Heart right ventricle (tissue), 16 donors: Measurements from ENCODE around the gene DAPK1. TPM values are rescaled to one million over a fixed set of nuclear protein-coding genes. Genes with fewer than 3 reads are reported as not detected.

Experiments used
- ATAC-seq, 8 donors: fragments of 200-7000 bp; cut with Tn5 transposase; one replicate each; pipeline ENCODE4 v1.9.1; 2020; ENCODE audit warnings: mild to moderate bottlenecking in 8 of 8, moderate library complexity in 8 of 8, moderate number of reproducible peaks in 1 of 8
- DNase-seq, 2 donors: peaks; one replicate each; pipeline ENCODE4 v3.0.0-alpha.2; 2020
- H3K27ac ChIP-seq, 10 donors: fragments of 200-600 bp; sonication (generic) in 2 of 10; one replicate each; pipeline versions ENCODE4 v1.5.0 to v1.8.0; 2020 to 2022; ENCODE audit warnings: mild to moderate bottlenecking in 3 of 10
- H3K27me3 ChIP-seq, 7 donors: fragments of 200-600 bp; one replicate each; pipeline ENCODE4 v1.8.0; 2021 to 2022; ENCODE audit warnings: mild to moderate bottlenecking in 2 of 7
- H3K36me3 ChIP-seq, 9 donors: fragments of 200-600 bp; sonication (generic) in 1 of 9; one replicate each; pipeline versions ENCODE4 v1.5.0 to v1.8.0; 2020 to 2022; ENCODE audit warnings: mild to moderate bottlenecking in 2 of 9
- H3K4me1 ChIP-seq, 9 donors: fragments of 200-600 bp; sonication (generic) in 1 of 9; one replicate each; pipeline versions ENCODE4 v1.5.0 to v1.8.0; 2020 to 2022; ENCODE audit warnings: mild to moderate bottlenecking in 4 of 9
- H3K4me3 ChIP-seq, 10 donors: fragments of 200-600 bp; sonication (generic) in 2 of 10; one replicate each; pipeline versions ENCODE4 v1.5.0 to v1.8.0; 2020 to 2022; ENCODE audit warnings: mild to moderate bottlenecking in 7 of 10, moderate library complexity in 2 of 10
- H3K9me3 ChIP-seq, 11 donors: fragments of 200-600 bp in 10 of 11; sonication (generic) in 2 of 11; one replicate each; pipeline versions ENCODE4 v1.5.0 to v1.8.0; 2013 to 2022; ENCODE audit warnings: mild to moderate bottlenecking in 2 of 11, control low read depth in 1 of 11, moderate library complexity in 1 of 11
- CTCF ChIP-seq, 9 donors: fragments of 200-600 bp; sonication (generic) in 2 of 9; IDR thresholded peaks; one replicate each; pipeline versions ENCODE4 v1.5.0 to v1.8.0; 2021 to 2022; ENCODE audit warnings: antibody characterized with exemption in 9 of 9, mild to moderate bottlenecking in 5 of 9, moderate library complexity in 1 of 9
- WGBS, 2 donors: extraction: QIAGEN DNeasy Blood & Tissue Kit; methylation state at CpG; one replicate each; pipeline ENCODE4 v1.1.7; 2013; ENCODE audit warnings: inconsistent platforms in 1 of 2; 5-methylcytosine and 5-hydroxymethylcytosine counted together
- intact Hi-C, 10 donors: fragments of 100-400 bp; cut with DNase I; formaldehyde crosslinking; loops; one replicate each; pipeline versions ENCODE4 v1.11.1 to v1.14.2; 2022
- polyA plus RNA-seq, 2 donors: library from polyadenylated mRNA; stranded (reverse); fragments of 200-250 nt; gene quantifications; one replicate each; pipeline ENCODE4 v1.2.3, GENCODE V29; 2013
- total RNA-seq, 10 donors: library from RNA; stranded (reverse); fragmentation: NEBNext Ultra II Directional in 3 of 10; extraction: Animal tissue kit (Norgen Biotek cat#: 25700) in 3 of 10; gene quantifications; one replicate each; pipeline versions ENCODE4 v1.2.1 to v1.2.4, GENCODE V29; 2021 to 2023
- donor health status: Arrhythmogenic right ventricular cardiomyopathy.
- donor health status: ischemic (EF 13 %, LVEDD 7.1; RV severe dilation, severe dysfunction).
- donor health status: healthy with polysubstance abuse.
- donor health status: DM: no; HTN: yes; CAD: no.
- donor health status: DM: no; HTN: no; CAD: no.
- donor health status: ischemic (EF 25% LVEDD 6.9; RV normal size, moderate dysfunction).
- donor health status: ischemic (EF 25% LVEDD 5.7; RV mildly dilated, moderate dysfunction).
- donor health status: healthy.
- donor health status: DM: yes; HTN: yes; CAD: no.
- donor health status: Ischemic cardiomyopathy.
- donor health status: ischemic (EF 35%, LVEDD 5.7; RV mildly dilated, moderate dysfunction).
- donor health status: nonischemic (EF 11% LVEDD 7.7; RV severe dilation, severe dysfunction).
- donor health status: DM: yes; HTN: yes; CAD: no.
- donor health status: PGD.
- donor health status: ischemic (EF 29% LVEDD 5.4; RV normal size, mild dysfunction).
- donor health status: nonischemic (EF 23%, LVEDD 6.1; RV moderate dilation, normal function).

The DAPK1 gene
- total and polyA plus RNA-seq, 12 donors = 1.1 to 15.5 (median 4.2) TPM

- H3K36me3 ChIP-seq = no peaks in the 10 kb centered on the region
- peaks cover 0 to 36% (median 9%) of the 10 kb centered on the region in 9 donors for H3K4me1 ChIP-seq
- ATAC-seq = no peak
- no peak overlapping the region for H3K4me3 ChIP-seq
- peaks cover 0 to 12% (median 0%) of the 10 kb centered on the region in 11 donors for H3K9me3 ChIP-seq
- H3K27me3 ChIP-seq = no peaks in the 10 kb centered on the region
- intact Hi-C loops = no loop called here
- TF ChIP-seq CTCF (IDR thresholded peaks at IDR 0.05) = no peak
- H3K27ac ChIP-seq = no peak overlapping the region
- WGBS, 2 donors = 81 to 83% methylated on average over 7 of the region's 7 CpGs
- DNase-seq = no peak
Observed at GRCh38 chr9:87603854-87604490, 106.3 kb downstream of the DAPK1 start.

- intact Hi-C loops = no loop called here
- Histone ChIP-seq H3K4me3 (no peak overlapping the region), H3K9me3 (peaks cover 0 to 12% (median 0%) of the 10 kb centered on the region in 11 donors), H3K27me3 (no peaks in the 10 kb centered on the region), H3K27ac (no peak overlapping the region), H3K4me1 (peaks cover 0 to 29% (median 2%) of the 10 kb centered on the region in 9 donors), H3K36me3 (no peaks in the 10 kb centered on the region)
- no peak for DNase-seq
- WGBS, 2 donors = 88 to 95% methylated on average over 23 of the region's 23 CpGs
- no peak for TF ChIP-seq CTCF (IDR thresholded peaks at IDR 0.05)
- no peak for ATAC-seq
Observed at GRCh38 chr9:87604886-87605588, 107.4 kb downstream of the DAPK1 start.

GRCh38 chr9:87605676-87606075 lies 108.0 kb downstream of the DAPK1 start:
- peaks cover 0 to 25% (median 2%) of the 10 kb centered on the region in 9 donors for H3K4me1 ChIP-seq
- H3K4me3 ChIP-seq = no peak overlapping the region
- H3K9me3 ChIP-seq = peaks cover 0 to 12% (median 0%) of the 10 kb centered on the region in 11 donors
- no peaks in the 10 kb centered on the region for H3K36me3 ChIP-seq
- TF ChIP-seq CTCF (IDR thresholded peaks at IDR 0.05) = no peak
- H3K27ac ChIP-seq = no peak overlapping the region
- 68 to 76% methylated on average over 10 of the region's 10 CpGs for whole genome bisulfite sequencing, 2 donors
- intact Hi-C loops = no loop called here
- ATAC-seq (no peak), DNase-seq (no peak)
- H3K27me3 ChIP-seq = no peaks in the 10 kb centered on the region

- no peak overlapping the region for H3K27ac ChIP-seq
Observed at GRCh38 chr9:87606841-87607521, 109.3 kb downstream of the DAPK1 start.

More at GRCh38 chr9:87606841-87607521, 109.3 kb downstream of the DAPK1 start:
- Histone ChIP-seq H3K4me3 (no peak overlapping the region), H3K27me3 (no peaks in the 10 kb centered on the region), H3K4me1 (peaks cover 0 to 25% (median 0%) of the 10 kb centered on the region in 9 donors), H3K36me3 (no peaks in the 10 kb centered on the region), H3K9me3 (peaks cover 0 to 12% (median 0%) of the 10 kb centered on the region in 11 donors)
- no peak for TF ChIP-seq CTCF (IDR thresholded peaks at IDR 0.05)
- intact Hi-C loops = no loop called here
- DNase-seq (no peak), ATAC-seq (no peak)
- 91 to 94% methylated on average over 3 of the region's 3 CpGs for WGBS, 2 donors
